ENCODE measurements around the gene DEFB121. TPM values are rescaled to one million over a fixed set of nuclear protein-coding genes. Genes with fewer than 3 reads are reported as not detected.

Gene DEFB121, protein sequence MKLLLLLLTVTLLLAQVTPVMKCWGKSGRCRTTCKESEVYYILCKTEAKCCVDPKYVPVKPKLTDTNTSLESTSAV
- total RNA-seq = not detected in 2 replicates
- polyA plus RNA-seq = not detected in 2 replicates
- not detected in 2 replicates for polyA plus RNA-seq (2012)
- not detected in 2 replicates for polyA minus RNA-seq (ENCODE audit: low replicate concordance)

GRCh38 chr20:31406115-31406514 is at the start of gene DEFB121:
DEFB121 (minus strand) TSS chr20:31406215; CDS start chr20:31406152, 63 bp downstream.
- no peak within 1 kb of the TSS for H3K27ac ChIP-seq (ENCODE audit: insufficient read depth, low read length)
- TF ChIP-seq EZH2 (IDR thresholded peaks at IDR 0.05; ENCODE audit: low read length, missing control alignments) (no peak), CTCF (conservative IDR thresholded peaks at IDR 0.05 in 1 of 2, IDR thresholded peaks at IDR 0.05 in 1 of 2; ENCODE audit: low read depth in 1 of 2, low read length in 2 of 2) (no peak)
- no peaks in the 10 kb centered on the region for H3K4me1 ChIP-seq (ENCODE audit: control insufficient read depth, extremely low read depth, insufficient read depth, low read length)
- H3K9ac ChIP-seq (ENCODE audit: insufficient read depth, low read length) = no peak within 1 kb of the TSS
- H3K4me2 ChIP-seq (ENCODE audit: extremely low read depth, insufficient read depth, low read length) = no peak within 1 kb of the TSS
- DNase-seq (ENCODE audit: low read depth in 2 of 2) = no peak
- H3K9me3 ChIP-seq (ENCODE audit: control insufficient read depth, insufficient read depth, low read depth, low read length) = no peaks in the 10 kb centered on the region
- no peaks in the 10 kb centered on the region for H3K36me3 ChIP-seq (ENCODE audit: control insufficient read depth, insufficient read depth, low read length)
- H4K20me1 ChIP-seq (ENCODE audit: control insufficient read depth, extremely low read depth, insufficient read depth, low read length) = no peaks in the 10 kb centered on the region
- H3K27me3 ChIP-seq (ENCODE audit: control insufficient read depth, insufficient read depth, low read length) = no peaks in the 10 kb centered on the region
- H3K4me3 ChIP-seq (replicated peaks in 1 of 4; ENCODE audit: control extremely low read depth in 1 of 4, insufficient read depth in 1 of 4, low read depth in 3 of 4, low read length in 4 of 4) = no peak within 1 kb of the TSS
- H3K79me2 ChIP-seq (ENCODE audit: control insufficient read depth, insufficient read depth, low read length) = no peaks in the 10 kb centered on the region
- no peak within 1 kb of the TSS for H2AFZ ChIP-seq (ENCODE audit: low read length)

DNA sequence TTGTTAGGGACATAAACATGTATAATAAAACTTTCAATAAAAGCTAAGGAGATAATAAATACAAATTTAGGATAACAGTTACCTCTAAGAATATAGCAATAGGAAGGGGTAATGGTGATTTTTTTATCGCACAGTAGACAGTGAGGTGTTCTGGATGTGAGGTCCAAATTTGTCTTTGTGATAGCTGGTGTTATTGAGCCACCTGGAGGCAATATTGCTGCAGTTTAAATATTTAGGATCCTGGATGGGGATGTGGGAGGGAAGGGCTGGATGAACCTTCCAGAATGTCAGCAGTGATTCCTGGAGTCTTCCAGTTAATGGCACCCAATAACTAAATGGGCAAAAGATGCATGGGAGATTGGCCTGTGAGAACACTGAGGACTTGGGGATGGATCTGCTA is 48.3 kb upstream of the DEFB121 start:
- no peak overlapping the region for H3K9ac ChIP-seq (ENCODE audit: insufficient read depth, low read length)
- H4K20me1 ChIP-seq (ENCODE audit: control insufficient read depth, extremely low read depth, insufficient read depth, low read length) = no peaks in the 10 kb centered on the region
- no peaks in the 10 kb centered on the region for H3K36me3 ChIP-seq (ENCODE audit: control insufficient read depth, insufficient read depth, low read length)
- H3K79me2 ChIP-seq (ENCODE audit: control insufficient read depth, insufficient read depth, low read length) = no peaks in the 10 kb centered on the region
- no peaks in the 10 kb centered on the region for H3K9me3 ChIP-seq (ENCODE audit: control insufficient read depth, insufficient read depth, low read depth, low read length)
- H3K27me3 ChIP-seq (ENCODE audit: control insufficient read depth, insufficient read depth, low read length) = no peaks in the 10 kb centered on the region
- TF ChIP-seq CTCF (conservative IDR thresholded peaks at IDR 0.05 in 1 of 2, IDR thresholded peaks at IDR 0.05 in 1 of 2; ENCODE audit: low read depth in 1 of 2, low read length in 2 of 2) = no peak
- no peak for TF ChIP-seq EZH2 (IDR thresholded peaks at IDR 0.05; ENCODE audit: low read length, missing control alignments)
- no peak overlapping the region for H3K4me2 ChIP-seq (ENCODE audit: extremely low read depth, insufficient read depth, low read length)
- H3K4me3 ChIP-seq (replicated peaks in 1 of 4; ENCODE audit: control extremely low read depth in 1 of 4, insufficient read depth in 1 of 4, low read depth in 3 of 4, low read length in 4 of 4) = no peak overlapping the region
- no peak overlapping the region for H3K27ac ChIP-seq (ENCODE audit: insufficient read depth, low read length)
- no peak overlapping the region for H2AFZ ChIP-seq (ENCODE audit: low read length)
- H3K4me1 ChIP-seq (ENCODE audit: control insufficient read depth, extremely low read depth, insufficient read depth, low read length) = no peaks in the 10 kb centered on the region
- no peak for DNase-seq (ENCODE audit: low read depth in 2 of 2)

GRCh38 chr20:31452575-31452974 is 46.6 kb upstream of the DEFB121 start:
- DNase-seq (ENCODE audit: low read depth in 2 of 2) = peak in 1 of 2 donors; percentile 3
- Histone ChIP-seq H4K20me1 (ENCODE audit: control insufficient read depth, extremely low read depth, insufficient read depth, low read length) (no peaks in the 10 kb centered on the region), H2AFZ (ENCODE audit: low read length) (no peak overlapping the region), H3K9me3 (ENCODE audit: control insufficient read depth, insufficient read depth, low read depth, low read length) (no peaks in the 10 kb centered on the region), H3K9ac (ENCODE audit: insufficient read depth, low read length) (no peak overlapping the region), H3K4me2 (ENCODE audit: extremely low read depth, insufficient read depth, low read length) (no peak overlapping the region), H3K36me3 (ENCODE audit: control insufficient read depth, insufficient read depth, low read length) (no peaks in the 10 kb centered on the region), H3K79me2 (ENCODE audit: control insufficient read depth, insufficient read depth, low read length) (no peaks in the 10 kb centered on the region), H3K4me1 (ENCODE audit: control insufficient read depth, extremely low read depth, insufficient read depth, low read length) (no peaks in the 10 kb centered on the region), H3K27ac (ENCODE audit: insufficient read depth, low read length) (no peak overlapping the region), H3K4me3 (replicated peaks in 1 of 4; ENCODE audit: control extremely low read depth in 1 of 4, insufficient read depth in 1 of 4, low read depth in 3 of 4, low read length in 4 of 4) (no peak overlapping the region), H3K27me3 (ENCODE audit: control insufficient read depth, insufficient read depth, low read length) (no peaks in the 10 kb centered on the region)
- TF ChIP-seq EZH2 (IDR thresholded peaks at IDR 0.05; ENCODE audit: low read length, missing control alignments) (no peak), CTCF (conservative IDR thresholded peaks at IDR 0.05 in 1 of 2, IDR thresholded peaks at IDR 0.05 in 1 of 2; ENCODE audit: low read depth in 1 of 2, low read length in 2 of 2) (no peak)
